ENCODE data around the gene SLC7A14. TPM values are rescaled to one million over a fixed set of nuclear protein-coding genes. Genes with fewer than 3 reads are reported as not detected.

The SLC7A14 gene
- polyA plus RNA-seq, 3 donors: not detected

- H3K27me3 ChIP-seq (ENCODE audit: control insufficient read depth in 2 of 2, insufficient read depth in 2 of 2, low read length in 2 of 2): peaks cover 0 to under 1% of the 10 kb centered on the region in 2 donors
- no peak overlapping the region for H3K4me2 ChIP-seq (replicated peaks; ENCODE audit: extremely low read depth, low read length, poor library complexity, severe bottlenecking)
- DNase-seq: no peak
- intact Hi-C loops (cut with micrococcal nuclease): no loop called here
- no peak overlapping the region for H3K27ac ChIP-seq (ENCODE audit: low read depth in 1 of 2, low read length in 2 of 2)
- H3K4me3 Mint-ChIP-seq: no peak overlapping the region
- H3K9me3 ChIP-seq (replicated peaks in 1 of 2; ENCODE audit: control insufficient read depth in 1 of 2, insufficient read depth in 1 of 2, low read length in 2 of 2): no peaks in the 10 kb centered on the region
- no peak for TF ChIP-seq CTCF (IDR thresholded peaks at IDR 0.05)
- H3K27me3 Mint-ChIP-seq (ENCODE audit: low read depth in 3 of 3): peaks cover 2 to 10% (median 5%) of the 10 kb centered on the region in 3 donors
- H3K4me3 ChIP-seq (replicated peaks in 1 of 3; ENCODE audit: low read depth in 2 of 3, low read length in 3 of 3): no peak overlapping the region
- H3K36me3 ChIP-seq (replicated peaks in 1 of 2; ENCODE audit: control insufficient read depth in 1 of 2, insufficient read depth in 2 of 2, low read length in 2 of 2): no peaks in the 10 kb centered on the region
- H3K9me3 Mint-ChIP-seq: peaks cover 0 to 3% (median 0%) of the 10 kb centered on the region in 7 donors
- no peaks in the 10 kb centered on the region for H3K79me2 ChIP-seq (ENCODE audit: insufficient read depth, low read length)
- no peak overlapping the region for H3K9ac ChIP-seq (ENCODE audit: insufficient read depth, low read length, poor library complexity, severe bottlenecking)
- no peak overlapping the region for H2AFZ ChIP-seq (ENCODE audit: insufficient read depth, low read depth, low read length, poor library complexity, severe bottlenecking)
- no peaks in the 10 kb centered on the region for H3K4me1 ChIP-seq (ENCODE audit: control insufficient read depth in 1 of 2, insufficient read depth in 2 of 2, low read length in 2 of 2)
- no peak overlapping the region for H3K27ac Mint-ChIP-seq
- no peaks in the 10 kb centered on the region for H3K36me3 Mint-ChIP-seq
- H3K4me1 Mint-ChIP-seq: no peaks in the 10 kb centered on the region
- 71% methylated on average over 3 of the region's 4 CpGs for WGBS (ENCODE audit: insufficient coverage)
- no peaks in the 10 kb centered on the region for H4K20me1 ChIP-seq (ENCODE audit: insufficient read depth, low read length)
Observed at GRCh38 chr3:170508839-170509238, 77.0 kb downstream of the SLC7A14 start.

GRCh38 chr3:170508291-170508690, 77.6 kb downstream of the SLC7A14 start:
- Mint-ChIP-seq H3K4me1 (no peaks in the 10 kb centered on the region), H3K4me3 (no peak overlapping the region), H3K27ac (no peak overlapping the region), H3K9me3 (no peaks in the 10 kb centered on the region), H3K36me3 (no peaks in the 10 kb centered on the region), H3K27me3 (ENCODE audit: low read depth in 3 of 3) (peaks cover 2 to 10% (median 5%) of the 10 kb centered on the region in 3 donors)
- Histone ChIP-seq H3K4me3 (replicated peaks in 1 of 3; ENCODE audit: low read depth in 2 of 3, low read length in 3 of 3) (no peak overlapping the region), H3K4me2 (replicated peaks; ENCODE audit: extremely low read depth, low read length, poor library complexity, severe bottlenecking) (no peak overlapping the region), H4K20me1 (ENCODE audit: insufficient read depth, low read length) (no peaks in the 10 kb centered on the region), H3K79me2 (ENCODE audit: insufficient read depth, low read length) (no peaks in the 10 kb centered on the region), H3K27me3 (ENCODE audit: control insufficient read depth in 2 of 2, insufficient read depth in 2 of 2, low read length in 2 of 2) (peaks cover 0 to 2% of the 10 kb centered on the region in 2 donors), H3K27ac (ENCODE audit: low read depth in 1 of 2, low read length in 2 of 2) (no peak overlapping the region), H3K9me3 (replicated peaks in 1 of 2; ENCODE audit: control insufficient read depth in 1 of 2, insufficient read depth in 1 of 2, low read length in 2 of 2) (no peaks in the 10 kb centered on the region), H3K36me3 (replicated peaks in 1 of 2; ENCODE audit: control insufficient read depth in 1 of 2, insufficient read depth in 2 of 2, low read length in 2 of 2) (no peaks in the 10 kb centered on the region), H3K4me1 (ENCODE audit: control insufficient read depth in 1 of 2, insufficient read depth in 2 of 2, low read length in 2 of 2) (no peaks in the 10 kb centered on the region), H2AFZ (ENCODE audit: insufficient read depth, low read depth, low read length, poor library complexity, severe bottlenecking) (no peak overlapping the region), H3K9ac (ENCODE audit: insufficient read depth, low read length, poor library complexity, severe bottlenecking) (no peak overlapping the region)
- 96% methylated on average over 5 of the region's 5 CpGs for WGBS (ENCODE audit: insufficient coverage)
- DNase-seq: no peak
- no peak for TF ChIP-seq CTCF (IDR thresholded peaks at IDR 0.05)
- intact Hi-C loops (cut with micrococcal nuclease): no loop called here
